SK-N-SH treated with all-trans-retinoic acid at 6 μM for 48 hours (cell line): ENCODE results near the gene TMEM132C.

Experiments used
- ARNTL ChIP-seq: fragments of 450-650 bp; formaldehyde crosslinking; IDR thresholded peaks from 2 replicates; pipeline ENCODE4 v1.5.0; 2020; ENCODE audit warnings: low read depth, mild to moderate bottlenecking, moderate library complexity, borderline replicate concordance
- PPARA ChIP-seq: fragments of 250-450 bp; sonication (Bioruptor Pico); IDR thresholded peaks from 2 replicates; pipeline ENCODE4 v1.5.0; 2020; ENCODE audit warnings: mild to moderate bottlenecking, borderline replicate concordance
- SNAI2 ChIP-seq: fragments of 250-450 bp; sonication (Bioruptor Pico); IDR thresholded peaks from 2 replicates; pipeline ENCODE4 v1.5.0; 2020; ENCODE audit warnings: mild to moderate bottlenecking, moderate library complexity
- TOX ChIP-seq: fragments of 250-450 bp; sonication (Bioruptor Pico); IDR thresholded peaks from 2 replicates; pipeline ENCODE4 v1.8.0; 2021; ENCODE audit warnings: mild to moderate bottlenecking, moderate library complexity, borderline replicate concordance
- ZFP3 ChIP-seq: fragments of 250-450 bp; sonication (Bioruptor Pico); IDR thresholded peaks from 2 replicates; pipeline ENCODE4 v1.5.0; 2020; ENCODE audit warnings: mild to moderate bottlenecking, moderate library complexity
- ZNF70 ChIP-seq: fragments of 450-650 bp; formaldehyde crosslinking; IDR thresholded peaks from 2 replicates; pipeline ENCODE4 v1.5.0; 2020; ENCODE audit warnings: mild to moderate bottlenecking, moderate library complexity
- ZNF8 ChIP-seq: fragments of 450-650 bp; formaldehyde crosslinking; IDR thresholded peaks from 2 replicates; pipeline ENCODE4 v1.5.0; 2020; ENCODE audit warnings: mild to moderate bottlenecking, moderate library complexity
- TF ChIP-seq, protein P1 (sequence below): fragments of 250-450 bp; sonication (Bioruptor Pico); IDR thresholded peaks from 2 replicates; pipeline ENCODE4 v1.8.0; 2020; ENCODE audit warnings: mild to moderate bottlenecking, moderate library complexity, borderline replicate concordance
- TF ChIP-seq, protein P2 (sequence below): fragments of 250-450 bp; sonication (Bioruptor Pico); IDR thresholded peaks from 2 replicates; pipeline ENCODE4 v1.5.1; 2020; ENCODE audit warnings: low read depth, mild to moderate bottlenecking, moderate library complexity

- TF ChIP-seq ZNF8: no peak
- TF ChIP-seq, protein P1, sequence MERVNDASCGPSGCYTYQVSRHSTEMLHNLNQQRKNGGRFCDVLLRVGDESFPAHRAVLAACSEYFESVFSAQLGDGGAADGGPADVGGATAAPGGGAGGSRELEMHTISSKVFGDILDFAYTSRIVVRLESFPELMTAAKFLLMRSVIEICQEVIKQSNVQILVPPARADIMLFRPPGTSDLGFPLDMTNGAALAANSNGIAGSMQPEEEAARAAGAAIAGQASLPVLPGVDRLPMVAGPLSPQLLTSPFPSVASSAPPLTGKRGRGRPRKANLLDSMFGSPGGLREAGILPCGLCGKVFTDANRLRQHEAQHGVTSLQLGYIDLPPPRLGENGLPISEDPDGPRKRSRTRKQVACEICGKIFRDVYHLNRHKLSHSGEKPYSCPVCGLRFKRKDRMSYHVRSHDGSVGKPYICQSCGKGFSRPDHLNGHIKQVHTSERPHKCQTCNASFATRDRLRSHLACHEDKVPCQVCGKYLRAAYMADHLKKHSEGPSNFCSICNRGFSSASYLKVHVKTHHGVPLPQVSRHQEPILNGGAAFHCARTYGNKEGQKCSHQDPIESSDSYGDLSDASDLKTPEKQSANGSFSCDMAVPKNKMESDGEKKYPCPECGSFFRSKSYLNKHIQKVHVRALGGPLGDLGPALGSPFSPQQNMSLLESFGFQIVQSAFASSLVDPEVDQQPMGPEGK (CRISPR knock-in tag): no peak
- no peak for TF ChIP-seq TOX (CRISPR knock-in tag)
- no peak for TF ChIP-seq ARNTL (CRISPR knock-in tag)
- no peak for TF ChIP-seq ZNF70 (CRISPR knock-in tag)
- no peak for TF ChIP-seq ZFP3 (CRISPR knock-in tag)
- TF ChIP-seq SNAI2 (CRISPR knock-in tag): no peak
- TF ChIP-seq PPARA (CRISPR knock-in tag): no peak
- TF ChIP-seq, protein P2, sequence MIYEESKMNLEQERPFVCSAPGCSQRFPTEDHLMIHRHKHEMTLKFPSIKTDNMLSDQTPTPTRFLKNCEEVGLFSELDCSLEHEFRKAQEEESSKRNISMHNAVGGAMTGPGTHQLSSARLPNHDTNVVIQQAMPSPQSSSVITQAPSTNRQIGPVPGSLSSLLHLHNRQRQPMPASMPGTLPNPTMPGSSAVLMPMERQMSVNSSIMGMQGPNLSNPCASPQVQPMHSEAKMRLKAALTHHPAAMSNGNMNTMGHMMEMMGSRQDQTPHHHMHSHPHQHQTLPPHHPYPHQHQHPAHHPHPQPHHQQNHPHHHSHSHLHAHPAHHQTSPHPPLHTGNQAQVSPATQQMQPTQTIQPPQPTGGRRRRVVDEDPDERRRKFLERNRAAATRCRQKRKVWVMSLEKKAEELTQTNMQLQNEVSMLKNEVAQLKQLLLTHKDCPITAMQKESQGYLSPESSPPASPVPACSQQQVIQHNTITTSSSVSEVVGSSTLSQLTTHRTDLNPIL (CRISPR knock-in tag): no peak
These were observed 276.5 kb downstream of the TMEM132C start for GRCh38 chr12:128543460-128543859.
